UCSD-AML1 (cell line): ENCODE measurements around the gene PTGES.

ENCODE experiments used
- DNase-seq: peaks from one replicate; lab custom pipeline; 2025; ENCODE audit not compliant: unreplicated experiment; lab: John Stamatoyannopoulos, UW

PTGES gene

GRCh38 chr9:129695870-129696269 is 57.0 kb downstream of the PTGES start:
- no peak for DNase-seq

GRCh38 chr9:129694243-129694646 is 58.6 kb downstream of the PTGES start:
- DNase-seq = no peak

- no peak for DNase-seq
Measured at GRCh38 chr9:129693741-129694140, 59.1 kb downstream of the PTGES start.

GRCh38 chr9:129692534-129692933 is 60.3 kb downstream of the PTGES start:
- DNase-seq = no peak
